SK-N-SH (cell line): ENCODE data around the gene ZSCAN18. TPM values are rescaled to one million over a fixed set of nuclear protein-coding genes. Genes with fewer than 3 reads are reported as not detected.

Experiments used
- CTCF ChIA-PET: fragments of 300-600, 350-600 bp; formaldehyde crosslinking; extraction: SDS; loops from one replicate; lab custom pipeline; 2021; lab: Yijun Ruan, JAX
- POLR2A ChIA-PET: fragments of 350-600 bp; sonication (Branson Sonifier 250); formaldehyde crosslinking; extraction: SDS; loops from one replicate; lab custom pipeline; 2020; ENCODE audit warnings: antibody characterized with exemption, inconsistent platforms; lab: Yijun Ruan, JAX
- DNase-seq: peaks from one replicate; pipeline ENCODE4 v3.0.0; 2012
- H2AFZ ChIP-seq: fragments of 200-600 bp; sonication (generic); 2 replicates; pipeline ENCODE4 v1.8.1; 2016; ENCODE audit warnings: antibody characterized with exemption, mild to moderate bottlenecking, low read depth
- H3F3A ChIP-seq: fragments of 200-600 bp; sonication (generic); replicated peaks from 2 replicates; pipeline ENCODE3; 2016; ENCODE audit warnings: antibody characterized with exemption, mild to moderate bottlenecking; ENCODE audit not compliant: insufficient read depth
- H3K27ac ChIP-seq, 2 experiments: fragments of 200-500 bp in 1 of 2; fragments of 200-600 bp in 1 of 2; sonication (Bioruptor generic) in 1 of 2; sonication (generic), shearing (Covaris generic) in 1 of 2; 2 replicates each; pipeline versions ENCODE4 v1.5.1 to v1.6.1; 2014 to 2016; ENCODE audit warnings: low read depth in 2 of 2, inconsistent platforms in 1 of 2, low read length in 1 of 2, mild to moderate bottlenecking in 1 of 2, mixed read lengths in 1 of 2
- H3K27me3 ChIP-seq: fragments of 200-600 bp; sonication (generic), shearing (Covaris generic); 2 replicates; pipeline ENCODE4 v1.6.1; 2016; ENCODE audit warnings: mixed run types; ENCODE audit not compliant: insufficient read depth
- H3K36me3 ChIP-seq, 2 experiments: fragments of 200-500 bp in 1 of 2; fragments of 200-600 bp in 1 of 2; sonication (Bioruptor generic) in 1 of 2; sonication (generic) in 1 of 2; replicated peaks in 1 of 2; 2 replicates each; pipeline versions ENCODE3 to v1.5.1; 2014 to 2016; ENCODE audit warnings: low read length in 1 of 2, mild to moderate bottlenecking in 1 of 2; ENCODE audit not compliant: insufficient read depth in 2 of 2, control insufficient read depth in 1 of 2
- H3K4me1 ChIP-seq, 2 experiments: fragments of 200-500 bp in 1 of 2; fragments of 200-600 bp in 1 of 2; sonication (Bioruptor generic) in 1 of 2; sonication (generic), shearing (Covaris generic) in 1 of 2; 2 replicates each; pipeline versions ENCODE4 v1.5.1 to v1.6.1; 2014 to 2016; ENCODE audit warnings: low read depth in 1 of 2, low read length in 1 of 2, mixed run types in 1 of 2; ENCODE audit not compliant: insufficient read depth in 2 of 2, control insufficient read depth in 1 of 2
- H3K4me2 ChIP-seq: fragments of 200-600 bp; sonication (generic), shearing (Covaris generic); 2 replicates; pipeline ENCODE4 v1.6.1; 2017; ENCODE audit warnings: mixed run types
- H3K4me3 ChIP-seq, 2 experiments: fragments of 200-500 bp in 1 of 2; fragments of 200-600 bp in 1 of 2; sonication (Bioruptor generic) in 1 of 2; sonication (generic), shearing (Covaris generic) in 1 of 2; 2 replicates each; pipeline versions ENCODE4 v1.5.1 to v1.8.1; 2014 to 2016; ENCODE audit warnings: low read depth in 2 of 2, inconsistent platforms in 1 of 2, low read length in 1 of 2, mild to moderate bottlenecking in 1 of 2, mixed read lengths in 1 of 2, moderate library complexity in 1 of 2
- H3K79me2 ChIP-seq: fragments of 200-600 bp; sonication (generic); 2 replicates; pipeline ENCODE4 v1.8.1; 2017; ENCODE audit warnings: mild to moderate bottlenecking; ENCODE audit not compliant: insufficient read depth
- H3K9ac ChIP-seq: fragments of 200-600 bp; sonication (generic); 2 replicates; pipeline ENCODE4 v1.6.1; 2017; ENCODE audit warnings: mixed run types
- H3K9me2 ChIP-seq: fragments of 200-600 bp; sonication (generic); 2 replicates; pipeline ENCODE4 v1.6.1; 2017; ENCODE audit warnings: mixed run types
- H3K9me3 ChIP-seq: fragments of 200-600 bp; sonication (generic); 2 replicates; pipeline ENCODE4 v1.6.1; 2017; ENCODE audit warnings: mixed run types, mild to moderate bottlenecking, moderate library complexity
- H4K20me1 ChIP-seq: fragments of 200-600 bp; sonication (generic); 2 replicates; pipeline ENCODE4 v1.6.1; 2017; ENCODE audit warnings: mild to moderate bottlenecking, mixed run types; ENCODE audit not compliant: insufficient read depth
- ELF1 ChIP-seq: IDR thresholded peaks from 2 replicates; pipeline ENCODE4 v1.4.0; 2012
- EZH2phosphoT487 ChIP-seq: fragments of 200-600 bp; sonication (generic); IDR thresholded peaks from 2 replicates; pipeline ENCODE4 v1.6.1; 2017; ENCODE audit warnings: low read depth, mixed run types, mild to moderate bottlenecking, antibody characterized with exemption, moderate library complexity, borderline replicate concordance
- FOXM1 ChIP-seq: IDR thresholded peaks from 2 replicates; pipeline ENCODE4 v1.4.0; 2012; ENCODE audit warnings: low read depth, mild to moderate bottlenecking
- GABPA ChIP-seq: IDR thresholded peaks from 2 replicates; pipeline ENCODE4 v1.4.0; 2012; ENCODE audit warnings: low read depth, mild to moderate bottlenecking
- GATA2 ChIP-seq: sonication (generic); formaldehyde crosslinking; IDR thresholded peaks from 2 replicates; pipeline ENCODE4 v1.5.0; 2020; ENCODE audit warnings: mild to moderate bottlenecking, missing genetic modification reagents
- MEF2A ChIP-seq: IDR thresholded peaks from 2 replicates; pipeline ENCODE4 v1.4.0; 2012; ENCODE audit warnings: low read depth, borderline replicate concordance
- RAD21 ChIP-seq: IDR thresholded peaks from 2 replicates; pipeline ENCODE4 v1.6.1; 2012; ENCODE audit warnings: mild to moderate bottlenecking, low read length
- RCOR1 ChIP-seq: fragments of 150-350 bp; IDR thresholded peaks from 2 replicates; pipeline ENCODE4 v1.6.1; 2017; ENCODE audit warnings: antibody characterized with exemption, low read length
- RXRA ChIP-seq: IDR thresholded peaks from 2 replicates; pipeline ENCODE4 v1.4.0; 2012; ENCODE audit warnings: low read depth, mild to moderate bottlenecking, borderline replicate concordance
- TCF12 ChIP-seq: IDR thresholded peaks from 2 replicates; pipeline ENCODE4 v1.4.0; 2012
- TEAD4 ChIP-seq: IDR thresholded peaks from 2 replicates; pipeline ENCODE4 v1.4.0; 2012; ENCODE audit warnings: mild to moderate bottlenecking, borderline replicate concordance; ENCODE audit not compliant: insufficient read depth
- YY1 ChIP-seq: IDR thresholded peaks from 2 replicates; pipeline ENCODE4 v1.4.0; 2012; ENCODE audit warnings: low read depth, mild to moderate bottlenecking
- WGBS: methylation state at CpG from one replicate; pipeline ENCODE4 v1.1.6; 2017; ENCODE audit warnings: low lambda C conversion rate; 5-methylcytosine and 5-hydroxymethylcytosine counted together
- polyA plus RNA-seq, 3 experiments: library from polyadenylated mRNA; depleted of rRNA; stranded (reverse); fragments of >200 nt; gene quantifications; 2 replicates each; pipeline ENCODE4 v1.2.3, GENCODE V29; 2012
- TF ChIP-seq, protein P1 (sequence below): IDR thresholded peaks from 2 replicates; pipeline ENCODE4 v1.4.0; 2012; ENCODE audit warnings: low read depth
- TF ChIP-seq, protein P2 (sequence below): IDR thresholded peaks from 2 replicates; pipeline ENCODE4 v1.6.1; 2012; ENCODE audit warnings: mild to moderate bottlenecking, low read depth, low read length, moderate library complexity
- TF ChIP-seq, protein P3 (sequence below): IDR thresholded peaks from 2 replicates; pipeline ENCODE4; 2012
- TF ChIP-seq, protein P4 (sequence below): fragments of 150-350 bp; IDR thresholded peaks from 2 replicates; pipeline ENCODE4 v1.6.1; 2016; ENCODE audit warnings: mild to moderate bottlenecking, low read depth, low read length

The ZSCAN18 gene
- polyA plus RNA-seq, 1 of the 3 experiments (the other 2 are of a cell fraction): 26.7 TPM

DNA sequence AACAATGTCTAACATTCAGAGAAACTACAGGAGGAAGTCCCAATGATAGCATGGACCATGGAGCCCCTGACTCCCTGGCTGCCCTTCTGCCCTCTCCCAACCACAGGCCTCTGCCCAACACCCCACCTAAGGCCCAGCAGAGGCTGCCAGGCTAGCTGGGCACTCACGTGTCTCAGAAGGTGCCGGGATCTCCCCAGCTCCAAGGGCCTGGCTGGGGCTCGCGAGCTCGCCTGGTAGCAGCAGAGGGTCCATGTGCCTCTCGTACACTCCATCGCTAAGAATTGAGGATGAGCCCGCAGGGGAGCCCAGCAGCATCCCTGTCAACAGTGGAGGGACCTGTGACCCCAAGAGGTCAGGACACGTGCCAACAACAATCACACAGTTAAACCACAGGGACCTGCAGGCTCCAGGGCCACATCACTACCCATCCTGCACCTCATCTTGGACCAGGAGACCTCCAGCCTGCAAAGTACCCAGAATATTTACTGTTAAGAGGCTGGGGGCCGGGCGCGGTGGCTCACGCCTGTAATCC is 9.4 kb downstream of the ZSCAN18 start:
- H3K27ac ChIP-seq: no peak overlapping the region
- H3K79me2 ChIP-seq: no peaks in the 10 kb centered on the region
- no peak overlapping the region; a peak in 1 of 4 replicates for H3K4me3 ChIP-seq
- DNase-seq: no peak
- no peak for TF ChIP-seq EZH2phosphoT487
- no peak for TF ChIP-seq GATA2 (CRISPR knock-in tag)
- TF ChIP-seq RCOR1: no peak
- TF ChIP-seq, protein P1, sequence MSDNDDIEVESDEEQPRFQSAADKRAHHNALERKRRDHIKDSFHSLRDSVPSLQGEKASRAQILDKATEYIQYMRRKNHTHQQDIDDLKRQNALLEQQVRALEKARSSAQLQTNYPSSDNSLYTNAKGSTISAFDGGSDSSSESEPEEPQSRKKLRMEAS: no peak
- no peak for TF ChIP-seq YY1
- TF ChIP-seq, protein P2, sequence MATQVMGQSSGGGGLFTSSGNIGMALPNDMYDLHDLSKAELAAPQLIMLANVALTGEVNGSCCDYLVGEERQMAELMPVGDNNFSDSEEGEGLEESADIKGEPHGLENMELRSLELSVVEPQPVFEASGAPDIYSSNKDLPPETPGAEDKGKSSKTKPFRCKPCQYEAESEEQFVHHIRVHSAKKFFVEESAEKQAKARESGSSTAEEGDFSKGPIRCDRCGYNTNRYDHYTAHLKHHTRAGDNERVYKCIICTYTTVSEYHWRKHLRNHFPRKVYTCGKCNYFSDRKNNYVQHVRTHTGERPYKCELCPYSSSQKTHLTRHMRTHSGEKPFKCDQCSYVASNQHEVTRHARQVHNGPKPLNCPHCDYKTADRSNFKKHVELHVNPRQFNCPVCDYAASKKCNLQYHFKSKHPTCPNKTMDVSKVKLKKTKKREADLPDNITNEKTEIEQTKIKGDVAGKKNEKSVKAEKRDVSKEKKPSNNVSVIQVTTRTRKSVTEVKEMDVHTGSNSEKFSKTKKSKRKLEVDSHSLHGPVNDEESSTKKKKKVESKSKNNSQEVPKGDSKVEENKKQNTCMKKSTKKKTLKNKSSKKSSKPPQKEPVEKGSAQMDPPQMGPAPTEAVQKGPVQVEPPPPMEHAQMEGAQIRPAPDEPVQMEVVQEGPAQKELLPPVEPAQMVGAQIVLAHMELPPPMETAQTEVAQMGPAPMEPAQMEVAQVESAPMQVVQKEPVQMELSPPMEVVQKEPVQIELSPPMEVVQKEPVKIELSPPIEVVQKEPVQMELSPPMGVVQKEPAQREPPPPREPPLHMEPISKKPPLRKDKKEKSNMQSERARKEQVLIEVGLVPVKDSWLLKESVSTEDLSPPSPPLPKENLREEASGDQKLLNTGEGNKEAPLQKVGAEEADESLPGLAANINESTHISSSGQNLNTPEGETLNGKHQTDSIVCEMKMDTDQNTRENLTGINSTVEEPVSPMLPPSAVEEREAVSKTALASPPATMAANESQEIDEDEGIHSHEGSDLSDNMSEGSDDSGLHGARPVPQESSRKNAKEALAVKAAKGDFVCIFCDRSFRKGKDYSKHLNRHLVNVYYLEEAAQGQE: no peak
- no peaks in the 10 kb centered on the region for H3K27me3 ChIP-seq
- H4K20me1 ChIP-seq: no peaks in the 10 kb centered on the region
- no peaks in the 10 kb centered on the region for H3K4me1 ChIP-seq
- CTCF ChIA-PET: no interaction called here
- no peaks in the 10 kb centered on the region for H3K36me3 ChIP-seq
- 77% methylated on average over 11 of the region's 13 CpGs for WGBS
- H3K9me2 ChIP-seq: no peaks in the 10 kb centered on the region
- H3K9me3 ChIP-seq: no peaks in the 10 kb centered on the region
- H3F3A ChIP-seq: no peaks in the 10 kb centered on the region
- POLR2A ChIA-PET: no interaction called here
- H3K9ac ChIP-seq: no peak overlapping the region
- H3K4me2 ChIP-seq: no peak overlapping the region
- H2AFZ ChIP-seq: no peak overlapping the region

DNA sequence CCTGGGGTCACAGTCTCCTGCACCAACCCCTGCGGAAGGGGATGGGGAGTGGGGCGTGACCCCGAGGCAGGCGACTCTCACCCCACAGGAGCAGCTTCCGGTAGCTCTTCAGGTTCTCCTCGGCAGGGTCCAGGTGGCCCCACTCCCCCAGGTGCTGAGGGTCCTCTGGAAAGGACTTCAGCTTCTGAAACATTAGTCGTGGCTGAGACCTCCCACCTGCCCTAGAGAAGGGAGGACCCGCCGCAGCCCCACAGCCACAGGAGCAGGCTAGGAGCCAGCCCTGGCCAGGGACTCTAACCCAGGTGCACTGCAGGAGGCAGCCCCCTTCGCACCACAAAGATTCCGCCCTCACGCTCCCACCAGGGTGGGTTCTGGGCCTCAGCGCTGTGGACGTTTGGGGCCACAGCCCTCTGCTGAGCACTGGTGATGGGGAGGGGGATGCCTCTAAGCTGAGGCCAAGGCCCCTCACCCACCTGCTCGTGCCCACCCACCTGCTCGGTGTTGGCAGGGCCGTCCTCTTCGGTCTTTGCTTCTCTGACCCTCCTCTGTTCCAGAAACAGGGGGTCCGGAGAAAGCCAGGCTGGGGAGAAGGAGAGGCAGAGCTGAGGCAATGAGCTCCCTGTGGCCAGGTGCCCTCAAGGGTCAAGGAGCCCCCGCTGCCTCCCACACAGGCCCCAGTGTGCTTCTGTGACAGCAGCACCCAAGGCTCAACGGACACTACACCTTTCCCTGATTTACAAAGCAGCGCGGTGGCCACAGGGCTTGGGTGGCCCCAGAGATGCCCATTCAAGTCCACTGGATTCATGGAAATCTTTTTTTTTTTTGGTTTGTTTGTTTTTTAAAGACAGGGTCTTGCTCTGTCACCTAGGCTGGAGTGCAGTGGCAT is 11.0 kb downstream of the ZSCAN18 start:
- no peaks in the 10 kb centered on the region for H3K27me3 ChIP-seq
- POLR2A ChIA-PET: no interaction called here
- no peak overlapping the region for H3K27ac ChIP-seq
- H3K36me3 ChIP-seq: no peaks in the 10 kb centered on the region
- H3K9me2 ChIP-seq: no peaks in the 10 kb centered on the region
- TF ChIP-seq ELF1 (no peak), FOXM1 (no peak), RAD21 (no peak), TEAD4 (no peak), MEF2A (no peak), RXRA (no peak), GABPA (no peak), TCF12 (no peak)
- TF ChIP-seq, protein P3, sequence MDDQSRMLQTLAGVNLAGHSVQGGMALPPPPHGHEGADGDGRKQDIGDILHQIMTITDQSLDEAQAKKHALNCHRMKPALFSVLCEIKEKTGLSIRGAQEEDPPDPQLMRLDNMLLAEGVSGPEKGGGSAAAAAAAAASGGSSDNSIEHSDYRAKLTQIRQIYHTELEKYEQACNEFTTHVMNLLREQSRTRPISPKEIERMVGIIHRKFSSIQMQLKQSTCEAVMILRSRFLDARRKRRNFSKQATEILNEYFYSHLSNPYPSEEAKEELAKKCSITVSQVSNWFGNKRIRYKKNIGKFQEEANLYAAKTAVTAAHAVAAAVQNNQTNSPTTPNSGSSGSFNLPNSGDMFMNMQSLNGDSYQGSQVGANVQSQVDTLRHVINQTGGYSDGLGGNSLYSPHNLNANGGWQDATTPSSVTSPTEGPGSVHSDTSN: no peak
- TF ChIP-seq, protein P1: no peak
- TF ChIP-seq, protein P4, sequence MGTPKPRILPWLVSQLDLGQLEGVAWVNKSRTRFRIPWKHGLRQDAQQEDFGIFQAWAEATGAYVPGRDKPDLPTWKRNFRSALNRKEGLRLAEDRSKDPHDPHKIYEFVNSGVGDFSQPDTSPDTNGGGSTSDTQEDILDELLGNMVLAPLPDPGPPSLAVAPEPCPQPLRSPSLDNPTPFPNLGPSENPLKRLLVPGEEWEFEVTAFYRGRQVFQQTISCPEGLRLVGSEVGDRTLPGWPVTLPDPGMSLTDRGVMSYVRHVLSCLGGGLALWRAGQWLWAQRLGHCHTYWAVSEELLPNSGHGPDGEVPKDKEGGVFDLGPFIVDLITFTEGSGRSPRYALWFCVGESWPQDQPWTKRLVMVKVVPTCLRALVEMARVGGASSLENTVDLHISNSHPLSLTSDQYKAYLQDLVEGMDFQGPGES: no peak
- TF ChIP-seq, protein P2: no peak
- H3K79me2 ChIP-seq: no peaks in the 10 kb centered on the region
- no peaks in the 10 kb centered on the region for H3K4me1 ChIP-seq
- H2AFZ ChIP-seq: no peak overlapping the region
- no peak overlapping the region for H3K4me3 ChIP-seq
- no peaks in the 10 kb centered on the region for H3F3A ChIP-seq
- H4K20me1 ChIP-seq: no peaks in the 10 kb centered on the region
- no peaks in the 10 kb centered on the region for H3K9me3 ChIP-seq
- no peak overlapping the region for H3K4me2 ChIP-seq
- CTCF ChIA-PET: no interaction called here
- DNase-seq: no peak
- 64% methylated on average over 10 of the region's 23 CpGs for WGBS
- H3K9ac ChIP-seq: no peak overlapping the region
